K562 (cell line): ENCODE results near the gene FAF2. TPM values are rescaled to one million over a fixed set of nuclear protein-coding genes. Genes with fewer than 3 reads are reported as not detected.
A peak's percentile ranks its signal among the peaks of the same experiment; 100 is the strongest.

Experiments
- ARID4B ChIP-seq: sonication (generic); formaldehyde crosslinking; IDR thresholded peaks from 2 replicates; pipeline ENCODE4 v1.8.0; 2022; ENCODE audit warnings: mild to moderate bottlenecking, missing genetic modification reagents
- C11orf30 ChIP-seq: fragments of 450-650 bp; IDR thresholded peaks from 2 replicates; pipeline ENCODE4 v1.6.1; 2016; ENCODE audit warnings: low read depth, mild to moderate bottlenecking
- CBFB ChIP-seq: sonication (generic); formaldehyde crosslinking; IDR thresholded peaks from 2 replicates; pipeline ENCODE4 v1.4.0; 2020; ENCODE audit warnings: mild to moderate bottlenecking, missing genetic modification reagents
- CREB3L1 ChIP-seq: fragments of 450-650 bp; IDR thresholded peaks from 2 replicates; pipeline ENCODE4 v1.6.1; 2014; ENCODE audit warnings: low read depth, mild to moderate bottlenecking, moderate library complexity, borderline replicate concordance
- DMBX1 ChIP-seq: fragments of 250-450 bp; sonication (Bioruptor Pico); IDR thresholded peaks from 2 replicates; pipeline ENCODE4 v1.8.0; 2022; ENCODE audit warnings: inconsistent platforms, mild to moderate bottlenecking, moderate library complexity, borderline replicate concordance
- DPF2 ChIP-seq: fragments of 450-650 bp; IDR thresholded peaks from 2 replicates; pipeline ENCODE4 v1.6.1; 2016
- ELF4 ChIP-seq: fragments of 450-650 bp; formaldehyde crosslinking; IDR thresholded peaks from 2 replicates; pipeline ENCODE4 v1.4.0; 2022; ENCODE audit warnings: missing genetic modification characterization
- EP400 ChIP-seq: fragments of 450-650 bp; IDR thresholded peaks from 2 replicates; pipeline ENCODE4 v1.6.1; 2017; ENCODE audit warnings: antibody characterized with exemption, mild to moderate bottlenecking, moderate library complexity
- IRF2 ChIP-seq: sonication (generic); formaldehyde crosslinking; IDR thresholded peaks from 2 replicates; pipeline ENCODE4 v1.8.1; 2022; ENCODE audit warnings: mild to moderate bottlenecking, missing genetic modification reagents
- L3MBTL2 ChIP-seq: fragments of 450-650 bp; IDR thresholded peaks from 2 replicates; pipeline ENCODE4 v1.6.1; 2016; ENCODE audit warnings: mild to moderate bottlenecking, moderate library complexity
- MAFF ChIP-seq: IDR thresholded peaks from 2 replicates; pipeline ENCODE4 v1.6.1; 2012; ENCODE audit warnings: low read length, improper control_type of control experiment
- MEIS2 ChIP-seq: fragments of 450-650 bp; IDR thresholded peaks from 2 replicates; pipeline ENCODE4 v1.6.1; 2014; ENCODE audit warnings: mild to moderate bottlenecking; ENCODE audit not compliant: partially characterized antibody
- NCOA4 ChIP-seq: fragments of 450-650 bp; IDR thresholded peaks from 2 replicates; pipeline ENCODE4 v1.6.1; 2018; ENCODE audit warnings: mild to moderate bottlenecking; ENCODE audit not compliant: partially characterized antibody
- NRF1 ChIP-seq, 2 experiments: fragments of 450-650 bp; IDR thresholded peaks in 1 of 2; conservative IDR thresholded peaks in 1 of 2; 2 replicates each; pipeline ENCODE4 v1.6.1; 2014; ENCODE audit warnings: mild to moderate bottlenecking in 2 of 2
- POLR3A ChIP-seq: IDR thresholded peaks from 2 replicates; pipeline ENCODE4 v1.6.1; 2011; ENCODE audit warnings: borderline replicate concordance, mild to moderate bottlenecking, moderate library complexity; ENCODE audit not compliant: insufficient read length, insufficient read depth; ENCODE audit errors: extremely low read depth
- TRIM24 ChIP-seq, 2 experiments: fragments of 450-650 bp; IDR thresholded peaks; 2 replicates each; pipeline ENCODE4 v1.6.1; 2016
- ZBTB34 ChIP-seq: fragments of 250-450 bp; sonication (Bioruptor Pico); IDR thresholded peaks from 2 replicates; pipeline ENCODE4 v1.8.0; 2021; ENCODE audit warnings: mild to moderate bottlenecking, moderate library complexity
- ZNF57 ChIP-seq: fragments of 450-650 bp; formaldehyde crosslinking; IDR thresholded peaks from 2 replicates; pipeline ENCODE4 v1.4.0; 2020; ENCODE audit warnings: mild to moderate bottlenecking, moderate library complexity
- ZNF766 ChIP-seq: fragments of 200-800 bp; sonication (Bioruptor generic); conservative IDR thresholded peaks from 2 replicates; pipeline ENCODE4 v1.6.1; 2016; ENCODE audit warnings: missing genetic modification characterization, missing compliant biosample characterization
- ZNF77 ChIP-seq: fragments of 250-450 bp; sonication (Bioruptor Pico); IDR thresholded peaks from 2 replicates; pipeline ENCODE4 v1.5.0; 2020
- polyA plus RNA-seq, 8 experiments: library from polyadenylated mRNA; depleted of rRNA in 4 of 8; stranded (reverse) in 5 of 8; unstranded in 3 of 8; fragments of >200 nt; fragmentation: Nextera tagmentation in 2 of 8; fragmentation: Illumina TruSeq in 1 of 8; extraction: Ambion mirVana in 2 of 8; extraction: Trizol in 1 of 8; gene quantifications; 2 replicates each; pipeline versions ENCODE4 v1.2.1 to v1.2.3, GENCODE V29; 2011 to 2014; ENCODE audit warnings: inconsistent platforms in 1 of 8, missing spikeins in 1 of 8
- total RNA-seq, 7 experiments: library from RNA; depleted of rRNA in 6 of 7; stranded (reverse); fragments of >200 nt in 6 of 7; fragmentation: Illumina TruSeq in 2 of 7; extraction: Trizol in 2 of 7; gene quantifications; 2 replicates each; pipeline versions ENCODE4 v1.2.1 to v1.2.3, GENCODE V29; 2011 to 2021; ENCODE audit warnings: low replicate concordance in 1 of 7
- TF ChIP-seq, protein P1 (sequence below): sonication (generic); formaldehyde crosslinking; IDR thresholded peaks from 2 replicates; pipeline ENCODE4 v1.9.0; 2022; ENCODE audit warnings: mild to moderate bottlenecking, missing genetic modification reagents

Gene FAF2
- total and polyA plus RNA-seq, 9 of the 15 experiments (the other 6 are each of a cell fraction or from before 2014, with no cell fraction given), result 25.0 to 44.6 (median 36.1) TPM

DNA sequence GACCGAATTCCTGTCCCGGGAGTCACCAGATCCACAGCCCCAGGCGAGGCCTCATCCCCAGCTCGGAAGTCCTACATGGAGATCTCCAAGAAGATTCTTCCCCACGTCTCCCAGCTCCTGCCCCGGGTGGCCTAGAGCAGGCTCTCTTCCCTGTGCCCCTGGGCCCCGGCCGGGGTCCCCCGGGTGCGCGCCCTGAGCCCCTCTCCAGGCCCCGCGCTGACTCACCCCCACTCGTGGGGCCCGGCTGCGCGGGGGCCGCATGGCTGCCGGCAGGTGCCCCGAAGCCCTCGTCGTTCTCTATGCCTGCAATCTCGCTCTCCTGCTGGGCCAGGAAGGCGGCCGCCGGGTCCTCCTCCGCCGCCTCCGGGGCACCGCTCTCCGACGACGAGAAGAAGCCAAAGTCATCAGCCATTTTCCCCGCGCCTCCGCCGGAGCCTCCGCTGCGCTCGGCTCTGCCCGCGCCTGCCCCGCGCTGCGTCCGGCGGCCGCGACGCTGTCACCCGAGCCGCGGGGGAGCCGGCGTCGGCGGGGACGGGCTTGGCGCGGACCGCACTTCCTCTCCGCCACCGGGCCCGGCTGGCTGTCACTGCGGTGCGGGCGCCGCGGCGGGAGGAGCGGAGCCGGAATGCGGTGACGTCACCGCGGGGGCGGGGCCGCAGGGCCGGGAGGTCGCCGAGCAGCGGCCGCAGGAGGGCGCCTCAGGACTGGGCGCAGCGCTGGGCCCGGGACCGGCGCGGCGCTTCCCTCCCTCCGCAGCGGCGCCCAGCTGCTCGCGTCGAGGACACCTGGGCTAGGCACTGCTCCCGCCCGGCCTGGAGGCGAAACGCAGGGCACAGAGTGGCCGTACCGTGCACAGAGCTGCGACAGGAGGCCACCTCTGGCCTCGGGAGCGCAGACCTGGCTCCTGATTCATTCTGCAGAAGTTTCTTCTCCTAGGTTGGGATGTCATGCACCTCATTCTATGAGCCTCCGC, 31.9 kb upstream of the FAF2 start, which contains the start of gene CLTB (continued):
- TF ChIP-seq ARID4B (CRISPR knock-in tag) (peak; percentile 59; the same call in 1 of the 2 replicates), MEIS2 (peak; percentile 48), TRIM24 (IDR thresholded peaks at IDR 0.05) (no peak), ZNF57 (CRISPR knock-in tag) (no peak), MAFF (no peak), DMBX1 (CRISPR knock-in tag) (no peak), ZNF766 (CRISPR knock-in tag) (no peak), NRF1 (conservative IDR thresholded peaks at IDR 0.05 in 1 of 2, IDR thresholded peaks at IDR 0.05 in 1 of 2) (peak in 1 of 2 experiments; percentile 56; a peak in 2 of 4 replicates), ELF4 (CRISPR knock-in tag) (no peak), NCOA4 (no peak), IRF2 (CRISPR knock-in tag) (no peak), CREB3L1 (peak; percentile 66), CBFB (CRISPR knock-in tag) (no peak), EP400 (peak; percentile 45; the same call in 1 of the 2 replicates), ZBTB34 (CRISPR knock-in tag) (no peak), DPF2 (no peak), C11orf30 (no peak), POLR3A (no peak), L3MBTL2 (peak; percentile 93), ZNF77 (CRISPR knock-in tag) (no peak)
- TF ChIP-seq, protein P1, sequence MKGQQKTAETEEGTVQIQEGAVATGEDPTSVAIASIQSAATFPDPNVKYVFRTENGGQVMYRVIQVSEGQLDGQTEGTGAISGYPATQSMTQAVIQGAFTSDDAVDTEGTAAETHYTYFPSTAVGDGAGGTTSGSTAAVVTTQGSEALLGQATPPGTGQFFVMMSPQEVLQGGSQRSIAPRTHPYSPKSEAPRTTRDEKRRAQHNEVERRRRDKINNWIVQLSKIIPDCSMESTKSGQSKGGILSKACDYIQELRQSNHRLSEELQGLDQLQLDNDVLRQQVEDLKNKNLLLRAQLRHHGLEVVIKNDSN (CRISPR knock-in tag), result no peak
